ENCODE results near the gene ZNF598.

Gene ZNF598

GRCh38 chr16:2009791-2010510 is at the start of gene ZNF598:
Gene ZNF598, minus strand, starts transcription at chr16:2009821.
- peak; percentile 74 to 87 for DNase-seq

- peak; percentile 56 to 68 for DNase-seq
Observed at GRCh38 chr16:2058872-2059271, 49.3 kb upstream of the ZNF598 start.

GRCh38 chr16:2058420-2058819 is 48.8 kb upstream of the ZNF598 start:
- no peak for DNase-seq

DNA sequence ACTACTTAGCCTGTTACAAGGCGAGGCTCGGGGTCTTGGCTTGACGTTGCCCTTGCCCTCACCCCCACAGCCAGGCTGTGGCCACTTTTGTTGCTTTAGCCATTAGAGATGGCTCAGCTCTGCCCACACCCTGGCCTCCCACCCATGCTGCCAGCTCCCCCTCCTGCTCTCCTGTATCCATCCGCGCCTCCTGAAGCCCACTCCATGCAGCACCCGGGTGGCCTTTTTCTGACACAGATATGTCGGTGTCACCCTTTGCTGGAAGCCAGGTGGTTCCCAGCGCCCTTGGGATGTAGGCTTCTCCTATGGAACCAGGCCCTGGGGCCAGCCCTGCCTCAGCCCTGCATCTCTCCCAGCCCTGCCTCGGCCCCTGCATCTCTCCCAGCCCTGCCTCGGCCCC is 47.8 kb upstream of the ZNF598 start:
- DNase-seq, result no peak

- DNase-seq, result no peak
Observed at GRCh38 chr16:2056681-2057407, 47.2 kb upstream of the ZNF598 start.

- peak in 1 of 2 experiments; percentile 84 for DNase-seq
Observed at GRCh38 chr16:2056077-2056476, 46.5 kb upstream of the ZNF598 start.

DNA sequence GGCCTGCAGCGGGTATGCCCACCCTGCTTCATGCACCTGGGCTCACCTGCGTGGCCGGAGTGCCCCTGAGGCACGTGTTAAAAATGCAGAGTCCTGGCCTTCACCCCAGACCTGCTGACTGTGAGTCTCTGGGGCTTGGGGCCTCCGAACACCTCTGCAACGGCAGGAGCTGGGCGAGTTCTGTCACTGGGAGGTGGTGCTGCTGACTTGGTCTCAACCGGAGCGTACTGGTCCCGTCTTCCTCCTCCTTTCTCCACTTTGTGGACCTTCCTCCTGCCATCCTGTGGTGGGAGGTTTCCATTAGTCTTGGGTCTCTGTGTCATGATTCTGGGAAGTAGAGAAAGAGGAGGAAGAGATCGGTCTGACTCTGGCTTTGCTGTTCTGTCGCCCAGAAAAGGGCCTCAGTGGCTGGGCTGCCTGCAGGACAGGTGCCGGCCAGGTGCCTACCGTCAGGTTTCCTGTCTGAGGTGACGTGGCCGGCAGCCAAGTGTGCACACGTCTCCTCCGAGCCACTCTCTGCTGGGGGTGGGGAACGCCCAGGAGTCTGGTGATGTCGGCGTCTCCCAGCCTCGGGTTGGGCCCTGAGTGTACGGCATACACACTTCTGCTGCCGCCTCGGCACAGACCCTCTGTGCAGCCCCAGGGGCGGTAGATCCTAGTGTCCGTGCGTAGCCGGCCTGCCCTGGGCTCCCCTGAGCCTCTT is 45.1 kb upstream of the ZNF598 start:
- peak; percentile 91 to 92 for DNase-seq

DNA sequence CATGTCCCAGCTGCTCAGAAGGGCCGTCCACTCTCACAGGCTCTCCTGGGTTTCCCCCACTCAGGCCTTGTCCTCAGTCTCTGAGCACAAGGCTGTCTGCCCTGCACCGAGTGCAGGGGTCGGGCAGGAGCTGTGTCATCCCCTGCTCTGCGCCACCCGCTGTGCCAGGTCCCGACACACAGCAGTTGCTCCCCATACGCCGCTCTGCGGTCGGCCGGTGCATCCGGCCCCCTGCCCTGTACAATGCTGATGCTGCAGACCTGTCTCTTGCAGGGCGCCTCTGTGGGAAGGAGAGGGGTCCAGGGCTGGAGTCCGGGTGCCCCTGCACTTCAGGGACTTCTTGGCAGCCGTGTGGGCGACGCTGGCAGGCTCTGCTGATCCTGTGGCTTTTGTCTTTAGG is 44.3 kb upstream of the ZNF598 start:
- no peak for DNase-seq

GRCh38 chr16:2053211-2053610 is 43.6 kb upstream of the ZNF598 start:
- DNase-seq, result no peak

- DNase-seq, result no peak
Observed at GRCh38 chr16:2048116-2048543, 38.5 kb upstream of the ZNF598 start.

GRCh38 chr16:2047330-2048115 is 37.9 kb upstream of the ZNF598 start, which contains the start of the genes NTHL1 and TSC2:
Gene NTHL1, minus strand, starts transcription at chr16:2047834. Its CDS starts 11 bp downstream, at chr16:2047823.
Gene TSC2, plus strand, starts transcription at chr16:2047985. Its CDS starts 631 bp downstream, at chr16:2048616.
- peak; percentile 97 for DNase-seq

GRCh38 chr16:2046893-2047329 is 37.3 kb upstream of the ZNF598 start:
- no peak for DNase-seq

GRCh38 chr16:2045965-2046892 is 36.6 kb upstream of the ZNF598 start:
- no peak for DNase-seq

DNA sequence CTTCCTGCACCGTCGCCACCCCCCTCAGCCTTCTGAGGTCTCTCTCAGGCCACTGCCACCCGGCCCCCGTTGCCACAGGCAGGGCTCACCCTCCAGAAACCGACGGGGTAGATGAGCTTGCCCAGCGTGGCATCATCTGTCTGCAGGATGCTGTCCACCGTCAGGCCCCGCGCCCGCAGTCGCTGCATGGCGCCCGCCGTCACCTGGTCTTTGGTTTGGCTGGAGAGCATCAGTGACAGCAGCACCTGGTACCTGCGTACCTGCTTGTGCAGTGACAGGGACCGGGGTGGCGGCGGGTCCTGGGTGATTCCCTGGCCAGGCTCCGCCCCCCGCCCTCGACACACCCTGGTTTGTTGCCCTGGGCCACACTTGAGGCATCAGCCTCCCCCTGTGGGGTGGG is 34.9 kb upstream of the ZNF598 start:
- DNase-seq, result no peak

- peak; percentile 75 to 89 for DNase-seq
Observed at GRCh38 chr16:2043667-2044451, 34.2 kb upstream of the ZNF598 start.

- DNase-seq, result peak; percentile 48 to 85
Observed at GRCh38 chr16:2042986-2043666, 33.5 kb upstream of the ZNF598 start.

- peak; percentile 94 to 98 for DNase-seq
Observed at GRCh38 chr16:2042171-2042985, 32.8 kb upstream of the ZNF598 start.

GRCh38 chr16:2040787-2041522 is 31.3 kb upstream of the ZNF598 start:
- no peak for DNase-seq
